IMR-90 (cell line): ENCODE measurements around the gene ZNF3. TPM values are rescaled to one million over a fixed set of nuclear protein-coding genes. Genes with fewer than 3 reads are reported as not detected.

ENCODE experiments used
- ATAC-seq: fragments of 200-7000 bp; cut with Tn5 transposase; 2 replicates; pipeline ENCODE4 v1.9.1; 2020; ENCODE audit warnings: low read depth, mild to moderate bottlenecking, moderate library complexity
- BruUV-seq: library from RNA; stranded (reverse); fragments of 400-500 nt; replicated peaks from 2 replicates; lab custom pipeline; 2021; lab: Mats Ljungman, UMichigan
- CTCF ChIA-PET: fragments of 300-600 bp; formaldehyde crosslinking; extraction: SDS; loops from one replicate; lab custom pipeline; 2021; ENCODE audit warnings: antibody characterized with exemption; lab: Yijun Ruan, JAX
- POLR2A ChIA-PET: fragments of 300-600 bp; sonication (Branson Sonifier 250); formaldehyde crosslinking; loops from one replicate; lab custom pipeline; 2022; ENCODE audit warnings: antibody characterized with exemption; ENCODE audit not compliant: unreplicated experiment; lab: Charles Lee
- DNase-seq: peaks from one replicate; pipeline ENCODE4 v3.0.0; 2013
- H2AFZ ChIP-seq: replicated peaks from 2 replicates; pipeline ENCODE3; 2013; ENCODE audit warnings: low read length, mild to moderate bottlenecking; ENCODE audit not compliant: poor library complexity
- H2AK5ac ChIP-seq: 2 replicates; pipeline ENCODE4 v1.6.1; 2013; ENCODE audit warnings: low read depth, low read length, inconsistent platforms
- H2AK9ac ChIP-seq: replicated peaks from 2 replicates; pipeline ENCODE3; 2013; ENCODE audit warnings: mild to moderate bottlenecking, low read depth, low read length, moderate library complexity; ENCODE audit not compliant: poor library complexity
- H2BK120ac ChIP-seq: 2 replicates; pipeline ENCODE4 v1.6.1; 2013; ENCODE audit warnings: low read depth, low read length, inconsistent platforms
- H2BK15ac ChIP-seq: 3 replicates; pipeline ENCODE4 v1.6.1; 2013; ENCODE audit warnings: low read depth, low read length, inconsistent platforms
- H2BK20ac ChIP-seq: 2 replicates; pipeline ENCODE4 v1.6.1; 2013; ENCODE audit warnings: low read depth, mild to moderate bottlenecking, inconsistent platforms, low read length, moderate library complexity
- H2BK5ac ChIP-seq: 2 replicates; pipeline ENCODE4 v1.6.1; 2013; ENCODE audit warnings: mild to moderate bottlenecking, low read depth, low read length, inconsistent platforms; ENCODE audit not compliant: poor library complexity, severe bottlenecking
- H3K14ac ChIP-seq: replicated peaks from 2 replicates; pipeline ENCODE4 v1.6.1; 2013; ENCODE audit warnings: low read depth, low read length, inconsistent platforms
- H3K18ac ChIP-seq: 2 replicates; pipeline ENCODE4 v1.6.1; 2013; ENCODE audit warnings: low read depth, low read length, control low read depth
- H3K23ac ChIP-seq: 2 replicates; pipeline ENCODE4 v1.6.1; 2013; ENCODE audit warnings: low read depth, low read length, inconsistent platforms
- H3K27ac ChIP-seq: 2 replicates; pipeline ENCODE4 v1.5.1; 2013; ENCODE audit warnings: mild to moderate bottlenecking, control low read depth, low read length; ENCODE audit not compliant: insufficient read depth
- H3K27me3 ChIP-seq: 2 replicates; pipeline ENCODE4 v1.6.1; 2013; ENCODE audit warnings: low read length; ENCODE audit not compliant: control insufficient read depth, insufficient read depth
- H3K36me3 ChIP-seq: 2 replicates; pipeline ENCODE4 v1.6.1; 2013; ENCODE audit warnings: low read length, mixed read lengths; ENCODE audit not compliant: control insufficient read depth, insufficient read depth
- H3K4ac ChIP-seq: 2 replicates; pipeline ENCODE4 v1.6.1; 2013; ENCODE audit warnings: low read depth, low read length, inconsistent platforms
- H3K4me1 ChIP-seq: 2 replicates; pipeline ENCODE4 v1.6.1; 2013; ENCODE audit warnings: low read length, mixed read lengths; ENCODE audit not compliant: control insufficient read depth, insufficient read depth
- H3K4me2 ChIP-seq: 2 replicates; pipeline ENCODE4 v1.6.1; 2013; ENCODE audit warnings: low read depth, mild to moderate bottlenecking, control low read depth, low read length, moderate library complexity
- H3K4me3 ChIP-seq: 2 replicates; pipeline ENCODE4 v1.5.1; 2013; ENCODE audit warnings: low read depth, mild to moderate bottlenecking, control low read depth, low read length, moderate library complexity; ENCODE audit not compliant: insufficient read depth
- H3K56ac ChIP-seq: 2 replicates; pipeline ENCODE4 v1.6.1; 2013; ENCODE audit warnings: low read length, inconsistent platforms; ENCODE audit not compliant: insufficient read depth; ENCODE audit errors: extremely low read depth
- H3K79me1 ChIP-seq, 2 experiments: 2 replicates each; pipeline ENCODE4 v1.6.1; 2013; ENCODE audit warnings: low read length in 2 of 2, inconsistent platforms in 1 of 2, low read depth in 1 of 2
- H3K9ac ChIP-seq: 2 replicates; pipeline ENCODE4 v1.6.1; 2013; ENCODE audit warnings: low read depth, low read length, control low read depth
- H3K9me1 ChIP-seq: 2 replicates; pipeline ENCODE4 v1.6.1; 2013; ENCODE audit warnings: low read length, inconsistent platforms; ENCODE audit not compliant: insufficient read depth
- H3K9me3 ChIP-seq: 2 replicates; pipeline ENCODE4 v1.6.1; 2013; ENCODE audit warnings: low read length; ENCODE audit not compliant: control insufficient read depth, insufficient read depth
- H4K20me1 ChIP-seq: 2 replicates; pipeline ENCODE4 v1.6.1; 2013; ENCODE audit warnings: low read length, inconsistent platforms; ENCODE audit not compliant: insufficient read depth
- H4K5ac ChIP-seq: 2 replicates; pipeline ENCODE4 v1.6.1; 2013; ENCODE audit warnings: mild to moderate bottlenecking, low read depth, low read length, control low read depth
- H4K8ac ChIP-seq, 2 experiments: 2 replicates each; pipeline ENCODE4 v1.6.1; 2013; ENCODE audit warnings: low read depth in 2 of 2, low read length in 2 of 2, control low read depth in 1 of 2, inconsistent platforms in 1 of 2
- H4K91ac ChIP-seq: 2 replicates; pipeline ENCODE4 v1.6.1; 2013; ENCODE audit warnings: low read depth, low read length, inconsistent platforms; ENCODE audit not compliant: insufficient read depth
- MAFK ChIP-seq: IDR thresholded peaks from 2 replicates; pipeline ENCODE4 v1.6.1; 2012; ENCODE audit warnings: low read depth, low read length, improper control_type of control experiment
- MAZ ChIP-seq: IDR thresholded peaks from 2 replicates; pipeline ENCODE4 v1.6.1; 2012; ENCODE audit warnings: low read depth, mild to moderate bottlenecking, low read length, improper control_type of control experiment, moderate library complexity, borderline replicate concordance
- POLR2A ChIP-seq: IDR thresholded peaks from 2 replicates; pipeline ENCODE4 v1.6.1; 2012; ENCODE audit warnings: mild to moderate bottlenecking, low read depth, low read length
- RFX5 ChIP-seq: IDR thresholded peaks from 2 replicates; pipeline ENCODE4 v1.8.0; 2012; ENCODE audit warnings: low read depth, mild to moderate bottlenecking, low read length, moderate library complexity
- WGBS, 2 experiments: methylation state at CpG; one replicate each; pipeline versions ENCODE4 v1.1.5 to v1.1.7; 2013; ENCODE audit warnings: missing lambda C conversion rate in 2 of 2; ENCODE audit not compliant: insufficient read length in 1 of 2; ENCODE audit errors: extremely low coverage in 2 of 2; 5-methylcytosine and 5-hydroxymethylcytosine counted together
- dilution Hi-C: fragments of 300-500 bp; cut with HindIII; formaldehyde crosslinking; loops from one replicate; pipeline ENCODE4 v1.14.3; 2018; ENCODE audit warnings: low sequenced_read_pairs; ENCODE audit not compliant: unreplicated experiment
- in situ Hi-C: fragments of 300-500 bp; cut with MboI; formaldehyde crosslinking; loops from 3 replicates; pipeline ENCODE4 v1.14.3; 2019; ENCODE audit warnings: low sequenced_read_pairs, inconsistent platforms, mixed read lengths
- intact Hi-C: fragments of 100-400 bp; cut with micrococcal nuclease; formaldehyde crosslinking; loops from 2 replicates; pipeline ENCODE4 v1.10.0; 2022
- polyA plus RNA-seq, 3 experiments: library from polyadenylated mRNA; depleted of rRNA; stranded (reverse); fragments of >200 nt; gene quantifications; 2 replicates each; pipeline ENCODE4 v1.2.3, GENCODE V29; 2012; ENCODE audit warnings: low replicate concordance in 1 of 3
- total RNA-seq: library from RNA; depleted of rRNA; stranded (reverse); fragments of >200 nt; gene quantifications from 2 replicates; pipeline ENCODE4 v1.2.3, GENCODE V29; 2012
- TF ChIP-seq, protein P1 (sequence below): fragments of 150-350 bp; IDR thresholded peaks from 2 replicates; pipeline ENCODE4 v1.6.1; 2016; ENCODE audit warnings: low read depth, mild to moderate bottlenecking, low read length, moderate library complexity, borderline replicate concordance

ZNF3 gene
- total and polyA plus RNA-seq, 2 of the 4 experiments (the other 2 are of a cell fraction) = 24.8 to 30.8 TPM

- no peaks in the 10 kb centered on the region for H3K9me3 ChIP-seq
- H3K4me1 ChIP-seq = peaks cover 5% of the 10 kb centered on the region
- no peak for ATAC-seq
- no peak overlapping the region for H2AFZ ChIP-seq
- H2BK15ac ChIP-seq = no peak overlapping the region
- WGBS, 2 experiments = 100% methylated on average over 2 of the region's 6 CpGs; no CpG with 5 or more reads in 1 of the 2 experiments
- no peaks in the 10 kb centered on the region; the same call in 1 of the 2 replicates for H3K36me3 ChIP-seq
- H3K27me3 ChIP-seq = no peaks in the 10 kb centered on the region
- no peak overlapping the region for H3K27ac ChIP-seq
- H2AK5ac ChIP-seq = no peak overlapping the region
- no peak overlapping the region for H4K8ac ChIP-seq
- intact Hi-C loops (no loop called here), in situ Hi-C loops (no loop called here), dilution Hi-C loops (no loop called here)
- no peak for DNase-seq
- H3K9ac ChIP-seq = no peak overlapping the region
- H2BK120ac ChIP-seq = no peak overlapping the region
- no peak overlapping the region for H3K18ac ChIP-seq
- H2BK20ac ChIP-seq = no peak overlapping the region
- no peak overlapping the region for H2AK9ac ChIP-seq
- no peak overlapping the region for H3K23ac ChIP-seq
- ChIA-PET CTCF (no interaction called here), POLR2A (no interaction called here)
- H4K20me1 ChIP-seq = no peaks in the 10 kb centered on the region
- H4K5ac ChIP-seq = no peak overlapping the region
- no peak overlapping the region for H3K14ac ChIP-seq
- H3K9me1 ChIP-seq = 0 out of 2 replicates have a peak, but pooled peaks cover 4% of the 10 kb centered on the region
- no peak overlapping the region for H2BK5ac ChIP-seq
- TF ChIP-seq, protein P1, sequence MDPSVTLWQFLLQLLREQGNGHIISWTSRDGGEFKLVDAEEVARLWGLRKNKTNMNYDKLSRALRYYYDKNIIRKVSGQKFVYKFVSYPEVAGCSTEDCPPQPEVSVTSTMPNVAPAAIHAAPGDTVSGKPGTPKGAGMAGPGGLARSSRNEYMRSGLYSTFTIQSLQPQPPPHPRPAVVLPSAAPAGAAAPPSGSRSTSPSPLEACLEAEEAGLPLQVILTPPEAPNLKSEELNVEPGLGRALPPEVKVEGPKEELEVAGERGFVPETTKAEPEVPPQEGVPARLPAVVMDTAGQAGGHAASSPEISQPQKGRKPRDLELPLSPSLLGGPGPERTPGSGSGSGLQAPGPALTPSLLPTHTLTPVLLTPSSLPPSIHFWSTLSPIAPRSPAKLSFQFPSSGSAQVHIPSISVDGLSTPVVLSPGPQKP = no peak
- TF ChIP-seq POLR2A (no peak), RFX5 (no peak), MAZ (no peak), MAFK (no peak)
- H3K4me3 ChIP-seq = no peak overlapping the region
- BruUV-seq = no TSS peak
- no peak overlapping the region for H4K91ac ChIP-seq
- no peak overlapping the region for H3K56ac ChIP-seq
- H3K79me1 ChIP-seq = peaks cover 3 to 5% of the 10 kb centered on the region in 2 experiments; a peak in 2 of 4 replicates
- H3K4ac ChIP-seq = no peak overlapping the region
- H3K4me2 ChIP-seq = no peak overlapping the region
Observed at GRCh38 chr7:100044718-100045117, 36.8 kb downstream of the ZNF3 start.
